ENCODE results near the gene GPBP1L1.
"Not testable (repeated sequence)": the region's sequence is repeated elsewhere in the genome, so short reads cannot be mapped to it uniquely, and the experiment has no call there.

Gene GPBP1L1

GRCh38 chr1:45630429-45630828 is 55.9 kb downstream of the GPBP1L1 start:
- no peak for DNase-seq

DNA sequence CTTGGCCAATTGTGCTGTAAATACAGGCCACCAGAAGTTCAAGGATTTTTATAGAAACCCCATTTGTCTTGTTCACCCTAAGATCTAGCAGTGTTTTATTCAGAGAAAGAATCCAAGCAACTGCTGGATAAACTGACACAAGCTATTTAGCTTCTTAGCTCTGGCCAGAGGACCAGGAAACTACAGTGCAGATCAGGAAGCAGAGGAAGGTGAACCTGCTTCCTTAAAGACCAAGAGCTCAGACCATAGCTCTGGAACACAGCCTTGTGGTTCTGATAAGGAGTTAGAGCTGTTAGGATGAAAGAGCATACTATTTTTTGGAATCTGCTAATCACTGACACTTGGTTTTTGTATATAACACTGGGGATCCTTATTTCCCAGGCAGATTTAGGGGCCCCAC is 57.3 kb downstream of the GPBP1L1 start:
- no peak for DNase-seq

DNA sequence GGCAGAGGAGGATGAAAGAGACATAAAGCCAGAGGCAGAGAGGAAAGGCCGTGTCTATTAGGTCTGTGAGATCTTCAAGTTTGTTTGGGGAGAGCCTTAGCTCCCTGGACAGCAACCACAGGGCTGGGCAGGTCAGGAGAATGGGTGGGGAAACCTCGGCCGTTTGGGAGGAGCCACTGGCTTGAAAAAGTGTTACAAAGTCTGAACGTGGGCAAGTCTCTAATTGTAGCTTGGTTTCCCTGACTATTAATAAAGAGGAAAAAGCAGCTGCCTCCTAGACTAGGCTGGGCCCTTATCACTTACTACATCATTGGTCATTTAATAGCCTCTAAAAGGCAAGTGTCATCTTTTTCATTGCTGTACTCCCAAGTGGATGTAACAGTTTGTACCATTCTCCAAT is 62.4 kb downstream of the GPBP1L1 start, which contains the start of gene CCDC17:
CCDC17 (minus strand) TSS at position 83 of the 400 bp plus-strand sequence. CDS start 145 bp downstream, outside the sequence.
- no peak for DNase-seq

DNA sequence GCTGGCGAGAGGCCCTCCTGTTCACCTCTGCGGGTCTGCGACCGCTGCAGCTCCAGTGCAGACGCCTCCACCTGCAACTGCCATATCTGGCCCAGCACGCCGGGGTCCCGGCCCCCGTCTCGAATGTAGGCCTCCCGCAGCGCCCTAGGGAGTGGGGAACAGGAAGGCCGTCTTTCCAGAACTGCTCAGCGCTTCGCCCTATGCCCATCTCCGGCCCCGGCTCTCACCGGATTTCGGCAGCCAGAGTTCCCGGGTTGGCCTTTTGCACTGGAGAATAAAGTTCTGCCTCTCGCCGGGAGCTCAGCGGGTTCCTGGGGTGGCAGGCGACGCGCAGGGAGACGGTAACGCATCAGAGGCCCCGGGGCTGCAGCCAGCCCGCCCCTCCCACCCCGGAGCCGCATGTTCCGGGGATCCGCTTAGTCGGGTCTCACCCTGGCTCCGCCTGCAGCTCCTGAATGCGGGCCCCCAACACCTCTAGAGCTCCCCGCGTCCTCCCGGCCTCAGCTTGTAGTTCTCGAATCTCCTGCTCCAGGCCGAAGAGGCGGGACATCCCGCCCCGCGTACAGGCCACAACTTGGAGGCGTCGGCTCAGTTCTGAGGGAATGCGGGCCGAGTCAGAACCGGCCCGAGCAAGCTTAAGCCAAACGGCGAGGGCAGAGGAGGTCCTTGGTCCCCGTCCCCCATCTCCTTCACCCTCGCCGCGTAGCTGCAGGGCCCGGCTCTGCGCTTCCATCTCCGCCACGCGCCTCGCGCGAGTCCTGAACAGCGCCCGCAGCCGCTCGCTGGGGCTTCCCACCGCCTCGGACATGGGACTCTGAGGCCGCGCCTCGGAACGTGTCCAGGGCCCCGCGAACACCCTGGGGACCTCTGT is 63.6 kb downstream of the GPBP1L1 start:
- DNase-seq: no peak

DNA sequence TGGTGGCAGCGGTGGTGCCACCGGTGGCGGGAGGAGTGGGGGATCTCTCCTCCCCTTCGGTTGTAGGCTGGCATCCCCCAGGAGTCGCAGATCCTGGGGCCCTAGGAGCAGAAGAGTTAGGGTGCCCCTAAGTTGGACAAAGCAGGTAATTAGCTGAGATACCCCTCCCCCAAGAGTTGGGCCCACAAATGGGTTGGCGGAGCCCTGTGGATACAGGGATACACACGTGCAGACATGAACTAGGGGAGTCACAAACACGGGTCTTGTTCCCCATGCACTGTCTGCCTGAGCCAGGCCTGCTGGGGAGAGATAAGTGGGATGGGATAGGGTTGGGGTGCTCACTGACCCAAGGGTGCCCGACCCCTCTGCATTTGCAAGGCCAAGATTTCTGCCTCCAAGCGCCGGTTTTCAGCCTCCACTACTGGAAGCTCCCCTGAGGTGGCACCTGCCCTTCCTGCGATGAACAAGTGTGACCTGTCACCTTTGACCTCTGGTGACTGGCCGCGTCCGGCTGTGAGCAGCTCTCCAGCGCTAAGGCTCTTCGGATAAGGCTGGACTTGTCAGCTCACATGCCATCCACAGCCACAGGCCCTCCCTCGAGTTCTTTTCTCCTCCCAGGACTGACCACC is 64.3 kb downstream of the GPBP1L1 start:
- DNase-seq: no peak

- DNase-seq: no peak
These were observed 64.9 kb downstream of the GPBP1L1 start for GRCh38 chr1:45621501-45621836.

- DNase-seq: no peak
These were observed 65.5 kb downstream of the GPBP1L1 start for GRCh38 chr1:45620588-45621500.

DNA sequence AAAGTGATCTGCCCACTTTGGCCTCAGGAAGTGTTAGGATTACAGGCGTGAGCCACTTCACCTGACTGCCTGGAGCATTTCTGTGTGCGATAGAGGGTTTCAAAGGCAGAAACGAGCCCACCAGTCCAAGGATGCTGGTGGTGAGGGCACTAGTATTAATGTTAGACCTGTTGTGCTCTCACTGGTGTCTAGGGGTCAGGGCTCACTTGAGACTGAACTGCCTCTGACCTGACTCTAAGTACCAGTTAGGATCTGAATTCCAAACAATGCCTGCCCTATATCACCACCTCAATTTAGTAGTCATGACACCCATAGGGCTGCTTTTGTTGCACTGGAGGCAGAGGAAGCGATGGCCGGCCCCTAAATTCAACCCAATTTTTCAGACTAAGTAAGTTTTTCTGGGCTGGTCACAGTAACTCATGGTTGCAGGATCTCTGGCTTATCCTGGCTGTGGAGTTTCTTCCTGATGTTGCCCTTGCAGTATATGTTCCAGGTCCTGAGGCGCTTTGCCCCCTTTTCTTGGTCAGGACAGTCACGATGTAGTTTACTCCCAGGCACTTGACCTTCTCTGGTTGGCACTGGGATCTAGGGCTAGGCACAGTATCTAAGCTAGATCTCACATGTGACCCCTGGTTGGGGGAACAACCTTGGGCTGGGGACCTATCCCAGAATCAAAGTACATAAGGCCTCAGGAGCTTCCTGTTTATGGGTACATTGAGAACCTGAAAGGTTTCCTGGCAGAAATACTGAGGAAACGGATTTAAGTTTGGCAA is 67.0 kb downstream of the GPBP1L1 start:
- no peak for DNase-seq

GRCh38 chr1:45617618-45618017 is 68.7 kb downstream of the GPBP1L1 start:
- DNase-seq: no peak

DNA sequence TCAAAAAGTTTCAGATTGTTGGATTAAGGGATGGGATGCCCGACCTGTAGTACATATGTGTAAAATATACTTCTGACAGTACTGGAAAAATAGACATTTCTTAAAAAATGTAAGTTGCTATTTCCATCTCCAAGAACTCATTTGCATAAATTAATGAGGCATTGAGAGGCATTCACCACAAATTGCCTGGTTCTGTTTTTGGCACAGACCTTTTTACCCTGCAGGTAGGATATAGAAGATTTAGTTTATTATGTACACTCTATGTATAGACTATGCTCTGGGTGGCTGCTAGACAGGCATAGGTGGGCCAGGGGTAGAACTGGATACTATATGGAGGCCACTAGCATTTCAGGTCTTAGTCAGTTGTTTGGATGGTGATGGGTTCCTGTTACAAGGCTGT is 70.4 kb downstream of the GPBP1L1 start:
- no peak for DNase-seq

DNA sequence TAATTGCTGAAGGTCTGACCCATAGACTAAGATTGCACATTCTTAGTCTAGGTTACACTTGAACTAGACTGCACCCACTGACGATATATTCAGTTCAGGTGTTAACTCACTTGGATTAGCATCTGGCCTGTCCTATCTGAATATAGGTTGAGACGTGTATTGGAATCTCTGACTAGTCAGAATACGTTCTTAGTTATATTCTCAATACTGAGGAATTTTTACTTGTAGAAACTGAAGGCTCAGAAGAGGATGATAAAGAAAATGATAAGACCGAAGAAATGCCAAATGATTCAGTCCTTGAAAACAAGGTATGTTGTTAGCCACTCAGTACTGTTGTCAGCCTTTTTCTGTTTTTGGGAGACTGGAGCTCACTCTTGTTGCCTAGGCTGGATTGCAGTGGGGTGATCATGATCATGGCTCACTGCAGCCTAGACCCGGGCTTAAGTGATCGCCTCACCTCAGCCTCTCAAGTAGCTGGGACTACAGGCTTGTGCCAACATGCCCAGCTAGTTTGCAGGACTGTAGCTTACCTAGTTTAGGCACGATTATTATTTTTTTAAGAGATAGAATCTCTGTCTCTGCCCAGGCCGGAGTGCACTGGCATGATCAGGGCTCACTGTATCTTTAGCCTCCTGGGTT is 73.3 kb downstream of the GPBP1L1 start:
- no peak for DNase-seq

DNA sequence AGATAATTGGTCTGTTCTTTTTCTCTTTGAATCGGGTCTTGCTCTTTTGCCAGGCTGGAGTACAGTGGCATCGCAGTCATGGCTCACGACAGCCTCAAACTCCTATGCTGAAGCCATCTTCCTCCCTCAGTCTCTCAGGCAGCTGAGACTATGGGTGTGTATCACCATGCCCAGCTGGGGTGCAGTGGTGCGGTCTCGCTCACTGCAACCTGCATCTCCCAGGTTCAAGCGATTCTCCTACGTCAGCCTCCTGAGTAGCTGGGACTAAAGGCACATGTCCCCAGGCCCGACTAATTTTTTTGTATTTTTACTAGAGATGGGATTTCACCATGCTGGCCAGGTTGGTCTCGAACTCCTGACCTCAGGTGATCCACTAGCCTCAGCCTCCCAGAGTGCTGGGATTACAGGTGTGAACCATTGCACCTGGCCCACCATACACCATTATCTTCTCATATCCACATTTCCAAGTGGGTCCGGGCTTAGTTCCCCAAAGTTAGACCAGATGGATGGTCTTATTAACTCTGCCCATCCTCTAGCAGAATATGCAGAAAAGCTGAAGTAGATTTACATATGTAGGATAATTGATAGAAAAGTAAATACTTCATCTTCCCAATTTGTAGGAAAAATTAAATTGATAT is 75.6 kb downstream of the GPBP1L1 start:
- no peak for DNase-seq

- DNase-seq: no peak
These were observed 77.9 kb downstream of the GPBP1L1 start for GRCh38 chr1:45608175-45609156.

DNA sequence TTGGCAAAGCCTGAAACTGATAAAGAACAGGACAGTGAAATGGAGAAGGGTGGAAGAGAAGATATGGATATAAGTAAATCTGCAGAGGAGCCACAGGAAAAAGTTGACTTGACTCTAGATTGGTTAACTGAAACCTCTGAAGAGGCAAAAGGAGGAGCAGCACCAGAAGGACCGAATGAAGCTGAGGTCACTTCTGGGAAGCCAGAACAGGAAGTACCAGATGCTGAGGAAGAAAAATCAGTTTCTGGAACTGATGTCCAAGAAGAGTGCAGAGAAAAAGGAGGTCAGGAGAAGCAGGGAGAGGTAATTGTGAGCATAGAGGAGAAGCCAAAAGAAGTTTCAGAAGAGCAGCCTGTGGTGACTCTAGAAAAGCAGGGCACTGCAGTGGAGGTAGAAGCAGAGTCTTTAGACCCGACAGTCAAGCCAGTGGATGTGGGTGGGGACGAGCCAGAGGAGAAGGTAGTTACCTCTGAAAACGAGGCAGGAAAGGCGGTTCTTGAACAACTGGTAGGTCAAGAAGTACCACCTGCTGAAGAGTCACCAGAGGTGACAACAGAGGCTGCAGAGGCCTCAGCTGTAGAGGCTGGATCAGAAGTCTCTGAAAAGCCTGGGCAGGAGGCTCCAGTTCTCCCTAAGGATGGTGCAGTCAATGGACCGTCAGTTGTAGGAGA is 78.8 kb downstream of the GPBP1L1 start:
- no peak for DNase-seq

DNA sequence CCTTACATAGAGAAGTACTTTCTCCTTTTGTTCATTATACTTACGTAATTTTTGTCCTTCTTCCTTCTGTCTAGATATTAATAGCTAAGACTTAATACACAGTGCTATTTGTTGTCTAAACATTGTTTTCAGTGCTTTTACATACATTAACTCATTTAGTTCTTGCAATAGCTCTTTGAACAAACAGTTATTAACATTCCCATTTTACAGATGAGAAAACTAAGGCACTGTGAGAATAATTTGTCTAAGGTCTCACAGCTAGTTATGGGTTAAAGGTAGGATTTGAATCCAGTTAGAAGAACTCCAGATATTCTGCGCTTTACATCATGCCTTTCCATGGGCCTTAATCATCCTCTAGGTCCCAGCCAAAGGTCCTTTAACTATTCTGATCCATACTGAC is 82.1 kb downstream of the GPBP1L1 start:
- DNase-seq: no peak

- not testable (repeated sequence) for DNase-seq
These were observed 89.6 kb downstream of the GPBP1L1 start for GRCh38 chr1:45596765-45597164.

GRCh38 chr1:45594412-45594811 is 91.9 kb downstream of the GPBP1L1 start:
- DNase-seq: no peak

GRCh38 chr1:45589861-45590260 is 96.5 kb downstream of the GPBP1L1 start:
- no peak for DNase-seq

GRCh38 chr1:45586769-45587168 is 99.6 kb downstream of the GPBP1L1 start:
- DNase-seq: no peak

Data from CD4-positive, alpha-beta T cell treated with Interleukin-17A for 4 hours (primary cell).